A549 (cell line): ENCODE measurements around the gene CST4.

ENCODE experiments used
- CTCF ChIP-seq: fragments of >200 bp; sonication (Bioruptor Twin); formaldehyde crosslinking; IDR thresholded peaks from 3 replicates; pipeline ENCODE4 v1.5.1; 2016
- EP300 ChIP-seq, 2 experiments: fragments of >200 bp; sonication (Bioruptor Twin); formaldehyde crosslinking; IDR thresholded peaks; 2 replicates in 1 of 2; 3 replicates in 1 of 2; pipeline ENCODE4 v1.6.1; 2016 to 2017
- MAFK ChIP-seq: fragments of 450-650 bp; IDR thresholded peaks from 2 replicates; pipeline ENCODE4 v1.6.1; 2014; ENCODE audit not compliant: partially characterized antibody
- POLR2A ChIP-seq: IDR thresholded peaks from 2 replicates; pipeline ENCODE4 v1.6.1; 2012; ENCODE audit warnings: mild to moderate bottlenecking, low read length
- RCOR1 ChIP-seq: fragments of 150-350 bp; IDR thresholded peaks from 2 replicates; pipeline ENCODE4 v1.6.1; 2014; ENCODE audit warnings: antibody characterized with exemption, low read length, low read depth

GRCh38 chr20:23668477-23668951 is 20.3 kb downstream of the CST4 start:
- TF ChIP-seq CTCF (peak; percentile 88), EP300 (IDR thresholded peaks at IDR 0.05) (no peak), POLR2A (no peak), RCOR1 (no peak), MAFK (no peak)
